ENCODE data around the gene UBAP2.

- TF ChIP-seq FOSL2 (IDR thresholded peaks at IDR 0.05; ENCODE audit: borderline replicate concordance, low read depth) (no peak), EZH2phosphoT487 (IDR thresholded peaks at IDR 0.05; ENCODE audit: borderline replicate concordance, low read depth) (no peak)
These were observed 117.4 kb downstream of the UBAP2 start for GRCh38 chr9:33931326-33931725.
